ENCODE data around the gene NF1. TPM values are rescaled to one million over a fixed set of nuclear protein-coding genes. Genes with fewer than 3 reads are reported as not detected.
"Not testable (repeated sequence)": the region's sequence is repeated elsewhere in the genome, so short reads cannot be mapped to it uniquely, and the experiment has no call there.

Gene NF1
- total and polyA plus RNA-seq, 2 experiments from 2014 or later: 8.4 to 45.9 TPM

DNA sequence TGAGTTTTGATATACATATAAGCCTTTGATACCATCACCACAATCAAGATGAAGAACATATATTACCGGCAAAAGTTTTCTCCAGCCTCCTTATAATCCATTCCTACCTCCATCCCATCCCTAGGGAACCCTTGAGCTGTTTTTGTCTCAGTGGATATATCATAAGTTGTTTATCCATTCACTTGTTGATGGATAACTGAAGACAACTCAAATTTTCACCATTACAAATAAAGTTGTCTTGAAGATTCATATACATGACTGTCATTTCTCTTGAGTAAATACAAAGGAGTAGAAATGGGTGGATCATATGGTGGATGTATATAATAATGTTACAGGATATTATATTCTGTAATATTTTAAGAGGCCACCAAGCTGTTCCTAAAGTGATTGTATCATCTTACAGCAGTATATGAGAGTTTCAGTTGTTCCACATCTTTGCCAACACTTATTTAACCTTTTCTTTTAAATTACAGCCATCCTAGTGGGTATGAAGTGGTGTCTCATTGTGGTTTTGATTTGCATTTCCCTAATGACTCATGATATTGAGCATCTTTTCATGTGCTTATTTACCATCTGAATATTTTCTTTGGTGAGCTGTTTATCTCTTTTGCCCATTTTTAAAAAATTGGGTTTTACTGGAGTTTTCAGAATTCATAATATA is 17.4 kb downstream of the NF1 start:
- Histone ChIP-seq H3K9me2 (replicated peaks; ENCODE audit: insufficient read depth) (no peaks in the 10 kb centered on the region), H3K27me3 (no peaks in the 10 kb centered on the region), H4K20me1 (ENCODE audit: insufficient read depth, poor library complexity, severe bottlenecking) (peaks cover 4% of the 10 kb centered on the region), H3K4me1 (ENCODE audit: insufficient read depth) (no peaks in the 10 kb centered on the region), H3K36me3 (replicated peaks; ENCODE audit: insufficient read depth, low read depth) (no peaks in the 10 kb centered on the region), H3K9me3 (ENCODE audit: low read depth) (no peaks in the 10 kb centered on the region), H2AFZ (no peak overlapping the region), H3K27ac (no peak overlapping the region), H3K4me3 (no peak overlapping the region), H3K4me2 (no peak overlapping the region), H3K79me2 (peaks cover 100% of the 10 kb centered on the region)
- DNase-seq (ENCODE audit: low spot score): no peak
- WGBS (ENCODE audit: low lambda C conversion rate, missing lambda C conversion rate): 100% methylated on average over 1 of the region's 1 CpG
- no peak for TF ChIP-seq CTCF (IDR thresholded peaks at IDR 0.05; ENCODE audit: poor library complexity)
- TF ChIP-seq EZH2phosphoT487 (IDR thresholded peaks at IDR 0.05; ENCODE audit: low read depth, severe bottlenecking, unreplicated experiment): no peak
- TF ChIP-seq EZH2 (IDR thresholded peaks at IDR 0.05; ENCODE audit: borderline replicate concordance): no peak

DNA sequence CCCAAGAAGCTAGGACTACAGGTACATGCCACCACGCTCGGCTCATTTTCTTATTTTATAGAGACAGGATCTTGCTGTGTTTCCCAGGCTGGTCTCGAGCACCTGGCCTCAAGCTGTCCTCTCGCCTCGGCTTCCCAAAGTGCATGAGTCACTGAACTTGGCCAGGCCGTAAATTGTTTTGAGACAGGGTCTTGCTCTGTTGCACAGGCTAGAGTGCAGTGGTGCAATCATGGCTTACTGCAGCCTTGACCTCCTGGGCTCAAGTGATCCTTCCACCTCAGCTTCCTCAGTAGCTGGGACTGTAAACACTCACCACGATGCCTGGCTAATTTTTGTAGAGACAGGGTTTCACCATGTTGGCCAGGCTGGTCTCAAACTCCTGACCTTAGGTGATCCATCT is 18.6 kb downstream of the NF1 start:
- H3K4me1 ChIP-seq (ENCODE audit: insufficient read depth); H3K9me3 ChIP-seq (ENCODE audit: low read depth); H3K4me3 ChIP-seq; H4K20me1 ChIP-seq (ENCODE audit: insufficient read depth, poor library complexity, severe bottlenecking); H3K27ac ChIP-seq; H3K27me3 ChIP-seq; H3K9me2 ChIP-seq (replicated peaks; ENCODE audit: insufficient read depth); H3K36me3 ChIP-seq (replicated peaks; ENCODE audit: insufficient read depth, low read depth); DNase-seq (ENCODE audit: low spot score); H2AFZ ChIP-seq; H3K4me2 ChIP-seq: not testable (repeated sequence)
- H3K79me2 ChIP-seq: peaks cover 98% of the 10 kb centered on the region
- 70% methylated on average over 7 of the region's 7 CpGs for WGBS (ENCODE audit: low lambda C conversion rate, missing lambda C conversion rate)

GRCh38 chr17:31113939-31114338 is 19.2 kb downstream of the NF1 start:
- 95% methylated on average over 4 of the region's 4 CpGs for WGBS (ENCODE audit: low lambda C conversion rate, missing lambda C conversion rate)
- Histone ChIP-seq H3K27ac (no peak overlapping the region), H3K79me2 (peaks cover 98% of the 10 kb centered on the region)

More at GRCh38 chr17:31113939-31114338, 19.2 kb downstream of the NF1 start:
- no peak for DNase-seq (ENCODE audit: low spot score)
- H3K9me2 ChIP-seq (replicated peaks; ENCODE audit: insufficient read depth): no peaks in the 10 kb centered on the region
- no peaks in the 10 kb centered on the region for H3K9me3 ChIP-seq (ENCODE audit: low read depth)
- TF ChIP-seq EZH2phosphoT487 (IDR thresholded peaks at IDR 0.05; ENCODE audit: low read depth, severe bottlenecking, unreplicated experiment): no peak
- TF ChIP-seq CTCF (IDR thresholded peaks at IDR 0.05; ENCODE audit: poor library complexity): no peak
- TF ChIP-seq EZH2 (IDR thresholded peaks at IDR 0.05; ENCODE audit: borderline replicate concordance): no peak
- no peaks in the 10 kb centered on the region for H3K36me3 ChIP-seq (replicated peaks; ENCODE audit: insufficient read depth, low read depth)
- H3K4me3 ChIP-seq: no peak overlapping the region
- H2AFZ ChIP-seq: no peak overlapping the region
- no peaks in the 10 kb centered on the region for H3K27me3 ChIP-seq
- no peaks in the 10 kb centered on the region for H3K4me1 ChIP-seq (ENCODE audit: insufficient read depth)
- H3K4me2 ChIP-seq: no peak overlapping the region
- H4K20me1 ChIP-seq (ENCODE audit: insufficient read depth, poor library complexity, severe bottlenecking): peaks cover 4% of the 10 kb centered on the region
